D721Med (cell line): ENCODE measurements around the gene MYO18B.

ENCODE experiments used
- DNase-seq: peaks from one replicate; pipeline ENCODE4 v3.0.0; 2011; ENCODE audit warnings: low spot score; ENCODE audit not compliant: insufficient read length
- FAIRE-seq: peaks from 2 replicates; lab custom pipeline; 2011; peaks lifted over from hg19 to GRCh38; lab: Jason Lieb, UNC
- CTCF ChIP-seq: IDR thresholded peaks from 2 replicates; pipeline ENCODE4 v1.5.1; 2012; ENCODE audit warnings: mild to moderate bottlenecking, control low read depth; ENCODE audit not compliant: insufficient read depth; ENCODE audit errors: missing control alignments

Gene MYO18B

DNA sequence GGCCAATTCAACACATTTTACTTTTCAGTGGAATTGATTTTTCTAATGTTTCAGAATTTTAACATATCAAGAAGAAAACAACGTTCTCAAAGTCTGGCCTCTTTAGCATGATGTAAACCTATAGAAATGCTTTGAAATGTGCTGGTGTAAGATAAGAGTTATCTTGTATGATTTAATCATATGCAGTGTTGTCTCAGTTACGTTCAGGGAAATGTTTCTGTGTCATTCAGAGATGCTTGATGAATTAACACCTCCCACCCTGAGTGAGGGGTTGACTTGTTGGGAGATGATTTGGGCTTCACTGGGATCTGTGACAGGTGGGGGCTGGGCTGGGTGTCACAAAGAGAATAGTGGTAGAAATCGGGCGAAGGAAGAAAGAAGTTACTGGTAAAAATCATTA is 15.7 kb upstream of the MYO18B start:
- no peak for TF ChIP-seq CTCF
- FAIRE-seq (no peak), DNase-seq (no peak)

GRCh38 chr22:25728071-25728470 is 13.9 kb upstream of the MYO18B start:
- FAIRE-seq (no peak), DNase-seq (no peak)
- no peak for TF ChIP-seq CTCF

DNA sequence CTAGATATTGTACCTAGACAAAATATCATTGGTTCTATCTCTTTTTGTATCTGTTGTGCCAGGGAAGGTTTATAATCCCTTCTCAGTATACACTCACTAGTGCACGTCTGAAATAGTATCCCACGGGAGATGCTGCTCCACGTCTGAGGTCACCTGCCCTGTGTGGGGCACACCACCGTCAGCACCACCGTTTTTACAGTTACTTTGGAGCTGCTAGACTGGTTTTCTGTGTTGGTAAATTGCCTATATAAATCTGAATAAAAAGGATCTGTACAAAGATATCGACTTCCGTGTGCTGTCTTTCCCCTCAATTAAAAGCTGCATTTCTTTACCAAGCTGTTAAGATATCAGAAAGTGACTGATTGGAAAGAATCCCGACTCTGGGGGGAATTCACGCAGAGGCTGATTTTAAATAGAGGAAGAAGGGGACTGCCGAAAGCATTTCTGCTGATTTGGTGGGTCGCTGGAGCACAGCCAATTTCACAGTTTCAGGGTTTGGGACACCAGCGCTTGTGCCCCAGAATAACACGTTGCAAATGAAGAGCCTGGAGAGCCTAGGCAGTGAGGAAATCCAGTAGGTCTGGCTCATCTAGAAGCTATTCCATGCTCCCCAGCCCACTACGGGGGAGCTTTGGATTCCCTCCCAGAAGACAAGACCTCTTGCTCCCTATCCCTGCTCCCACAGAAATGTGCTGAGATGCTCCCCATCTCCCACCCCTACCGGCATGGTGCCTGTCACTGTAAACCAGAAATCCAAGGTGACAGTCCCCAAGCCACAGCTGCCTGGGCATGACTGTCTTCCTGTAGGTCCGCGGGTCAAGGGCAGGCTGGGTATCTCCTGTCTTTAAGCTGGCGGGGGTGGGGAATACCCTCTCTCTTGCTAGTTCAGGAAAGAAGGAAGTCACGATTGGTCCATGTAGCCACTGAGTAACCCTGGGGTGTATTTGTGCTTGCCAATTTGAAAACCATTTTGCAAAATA is 12.7 kb upstream of the MYO18B start:
- no peak for TF ChIP-seq CTCF
- FAIRE-seq (no peak), DNase-seq (no peak)

DNA sequence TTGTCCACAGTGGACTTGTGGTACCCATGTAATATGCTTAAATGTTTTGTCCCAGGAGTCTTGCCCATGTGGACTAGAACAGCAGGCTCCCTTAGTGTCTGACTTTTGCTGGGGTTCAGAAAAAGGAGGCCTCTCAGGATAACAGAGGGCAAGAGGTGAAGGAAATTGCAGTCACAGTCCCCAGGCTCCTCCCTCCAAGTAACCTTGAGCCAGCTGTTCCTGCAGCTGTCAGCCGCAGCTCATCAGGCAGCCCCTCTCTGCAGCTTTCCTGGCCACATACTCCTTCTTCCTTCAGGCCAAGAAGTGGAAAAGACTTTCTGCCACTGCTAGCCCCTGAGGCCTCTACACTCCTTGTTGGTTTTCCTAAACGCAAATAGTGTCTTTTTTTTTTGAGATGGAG is 6.3 kb upstream of the MYO18B start:
- FAIRE-seq = no peak
- no peak for TF ChIP-seq CTCF

DNA sequence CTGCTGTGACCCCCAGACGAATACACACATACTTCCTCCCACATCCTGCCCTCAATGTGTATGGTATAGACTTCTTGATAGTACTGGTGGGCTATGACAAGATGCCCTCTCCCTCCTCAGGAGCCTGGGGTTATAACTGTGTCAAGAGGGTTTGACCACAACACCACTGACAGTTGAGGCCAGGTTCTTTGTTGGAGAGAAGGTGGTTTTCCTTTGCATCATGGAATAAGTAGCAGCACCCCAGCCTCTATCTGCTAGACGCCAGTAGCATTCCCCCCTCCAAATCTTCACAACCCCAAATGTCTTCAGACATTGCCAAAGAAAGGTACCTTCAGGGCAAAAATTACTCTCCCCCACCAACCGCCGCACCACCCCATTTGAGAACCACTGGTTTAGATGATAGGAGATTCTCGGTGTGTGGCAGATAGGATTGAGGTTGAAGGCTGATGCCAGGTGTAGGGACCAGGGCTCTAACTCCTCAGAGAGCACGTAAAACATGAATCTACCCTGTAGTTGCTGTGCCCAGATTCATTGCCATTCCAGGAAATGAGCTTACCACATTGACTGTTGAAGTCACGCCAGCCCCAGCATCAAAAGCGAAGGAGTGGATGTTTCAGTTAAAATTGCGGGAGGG is 5.5 kb upstream of the MYO18B start:
- FAIRE-seq = no peak
- no peak for TF ChIP-seq CTCF
- DNase-seq = no peak

More for the DNA sequence above, 6.3 kb upstream of the MYO18B start:
- DNase-seq = no peak

GRCh38 chr22:25739659-25740344 is 2.2 kb upstream of the MYO18B start:
- TF ChIP-seq CTCF = no peak

More at GRCh38 chr22:25739659-25740344, 2.2 kb upstream of the MYO18B start:
- no peak for DNase-seq
- no peak for FAIRE-seq
